ENCODE data around the gene VHLL. TPM values are rescaled to one million over a fixed set of nuclear protein-coding genes. Genes with fewer than 3 reads are reported as not detected.
A peak's percentile ranks its signal among the peaks of the same experiment; 100 is the strongest.

VHLL gene
- total and polyA plus RNA-seq, 2 of the 13 experiments (the other 11 are each of a cell fraction or from before 2014, with no cell fraction given), result 0.24 TPM; not detected in 1

- TF ChIP-seq ZNF710 (CRISPR knock-in tag; IDR thresholded peaks at IDR 0.05; ENCODE audit: borderline replicate concordance), result peak; percentile 79
- TF ChIP-seq LCORL (IDR thresholded peaks at IDR 0.05), result no peak
- peak; percentile 85; the same call in 1 of the 2 replicates for TF ChIP-seq LCORL (CRISPR knock-in tag; IDR thresholded peaks at IDR 0.05)
- 0 out of 2 replicates have a peak, but pooled peaks have one; percentile 45 for TF ChIP-seq ZNF816 (CRISPR knock-in tag; IDR thresholded peaks at IDR 0.05; ENCODE audit: borderline replicate concordance)
- TF ChIP-seq SRSF9 (IDR thresholded peaks at IDR 0.05; ENCODE audit: borderline replicate concordance, insufficient read depth, low read depth, low read length, poor library complexity, severe bottlenecking), result no peak
- TF ChIP-seq PITX1 (CRISPR knock-in tag; IDR thresholded peaks at IDR 0.05), result peak; percentile 88
- peak; percentile 27; the same call in 1 of the 2 replicates for TF ChIP-seq ZNF691 (CRISPR knock-in tag; IDR thresholded peaks at IDR 0.05; ENCODE audit: borderline replicate concordance, low read depth)
- no peak for TF ChIP-seq ZNF10 (CRISPR knock-in tag; IDR thresholded peaks at IDR 0.05; ENCODE audit: borderline replicate concordance, low read depth)
- TF ChIP-seq HIVEP1 (CRISPR knock-in tag; IDR thresholded peaks at IDR 0.05), result peak; percentile 48; the same call in 1 of the 2 replicates
- TF ChIP-seq ZNF260 (CRISPR knock-in tag; IDR thresholded peaks at IDR 0.05; ENCODE audit: borderline replicate concordance, low read depth), result no peak
- no peak for TF ChIP-seq GLI4 (CRISPR knock-in tag; IDR thresholded peaks at IDR 0.05; ENCODE audit: borderline replicate concordance)
- TF ChIP-seq RAD51 (IDR thresholded peaks at IDR 0.05; ENCODE audit: borderline replicate concordance), result no peak
- TF ChIP-seq XBP1 (CRISPR knock-in tag; IDR thresholded peaks at IDR 0.05), result no peak
- peak; percentile 20; the same call in 1 of the 2 replicates for TF ChIP-seq ZNF615 (CRISPR knock-in tag; IDR thresholded peaks at IDR 0.05; ENCODE audit: borderline replicate concordance)
- peak; percentile 65; the same call in 1 of the 2 replicates for TF ChIP-seq ZFP90 (CRISPR knock-in tag; IDR thresholded peaks at IDR 0.05; ENCODE audit: borderline replicate concordance)
- no peak; the same call in 1 of the 2 replicates for TF ChIP-seq ZNF776 (CRISPR knock-in tag; IDR thresholded peaks at IDR 0.05)
- TF ChIP-seq ZNF33B (CRISPR knock-in tag; IDR thresholded peaks at IDR 0.05), result peak; percentile 53; the same call in 1 of the 2 replicates
- TF ChIP-seq ARNT (IDR thresholded peaks at IDR 0.05), result no peak
- TF ChIP-seq ZFP91 (CRISPR knock-in tag; IDR thresholded peaks at IDR 0.05; ENCODE audit: borderline replicate concordance), result peak; percentile 88; the same call in 1 of the 2 replicates
- TF ChIP-seq PLSCR1 (CRISPR knock-in tag; IDR thresholded peaks at IDR 0.05; ENCODE audit: borderline replicate concordance), result no peak
- TF ChIP-seq ZNF17 (CRISPR knock-in tag; IDR thresholded peaks at IDR 0.05), result 0 out of 2 replicates have a peak, but pooled peaks have one; percentile 27
- no peak for TF ChIP-seq HMG20A (CRISPR knock-in tag; IDR thresholded peaks at IDR 0.05; ENCODE audit: borderline replicate concordance)
- 0 out of 2 replicates have a peak, but pooled peaks have one; percentile 76 for TF ChIP-seq ZNF337 (CRISPR knock-in tag; IDR thresholded peaks at IDR 0.05; ENCODE audit: borderline replicate concordance, low read depth)
- TF ChIP-seq ZNF180 (CRISPR knock-in tag; IDR thresholded peaks at IDR 0.05; ENCODE audit: borderline replicate concordance, low read depth), result no peak
These were observed 16.5 kb downstream of the VHLL start, which contains the start of gene SMG5 (continued) for GRCh38 chr1:156282479-156283222.
